ENCODE data around the gene AGAP2.

The AGAP2 gene

DNA sequence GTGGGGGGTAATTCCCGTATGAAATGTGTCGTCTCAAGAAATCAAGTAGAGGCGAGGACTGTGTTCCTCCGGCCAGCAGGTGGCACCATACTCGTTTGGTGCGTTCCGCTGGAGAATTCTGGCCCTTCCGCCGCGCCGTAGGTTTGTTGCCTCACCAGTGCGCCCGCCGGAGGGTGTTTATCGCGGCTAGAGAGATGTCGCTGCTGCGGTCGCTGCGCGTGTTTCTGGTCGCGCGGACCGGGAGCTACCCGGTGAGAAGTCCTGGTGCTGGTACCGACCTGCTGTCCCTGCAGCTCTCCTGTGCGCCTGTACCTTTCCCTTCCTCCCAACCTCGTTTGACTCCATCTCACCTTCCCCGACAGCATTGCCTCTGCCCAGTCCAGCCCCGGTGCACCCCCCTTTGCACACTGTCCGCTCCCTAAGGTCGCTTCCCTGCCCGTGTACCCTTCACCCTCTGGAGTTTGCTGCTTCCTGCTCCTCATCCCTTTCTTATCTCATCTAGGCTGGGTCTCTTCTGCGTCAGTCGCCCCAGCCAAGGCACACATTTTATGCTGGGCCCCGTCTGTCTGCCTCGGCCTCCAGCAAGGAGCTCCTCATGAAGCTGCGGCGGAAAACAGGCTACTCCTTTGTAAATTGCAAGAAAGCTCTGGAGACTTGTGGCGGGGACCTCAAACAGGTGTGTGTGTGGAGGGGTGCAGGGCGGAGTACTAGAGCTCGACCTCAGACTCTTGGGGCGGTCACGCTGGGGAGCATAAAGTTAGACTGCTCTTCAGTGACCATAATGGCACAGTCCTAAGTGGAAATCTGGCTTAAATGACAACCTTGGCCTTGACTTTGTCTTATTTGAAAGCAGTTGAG is 44.3 kb upstream of the AGAP2 start, which contains the start of gene TSFM (continued):
- TF ChIP-seq ZNF596 (tag by site-specific recombination; IDR thresholded peaks at IDR 0.05) = no peak
- TF ChIP-seq, protein P1, sequence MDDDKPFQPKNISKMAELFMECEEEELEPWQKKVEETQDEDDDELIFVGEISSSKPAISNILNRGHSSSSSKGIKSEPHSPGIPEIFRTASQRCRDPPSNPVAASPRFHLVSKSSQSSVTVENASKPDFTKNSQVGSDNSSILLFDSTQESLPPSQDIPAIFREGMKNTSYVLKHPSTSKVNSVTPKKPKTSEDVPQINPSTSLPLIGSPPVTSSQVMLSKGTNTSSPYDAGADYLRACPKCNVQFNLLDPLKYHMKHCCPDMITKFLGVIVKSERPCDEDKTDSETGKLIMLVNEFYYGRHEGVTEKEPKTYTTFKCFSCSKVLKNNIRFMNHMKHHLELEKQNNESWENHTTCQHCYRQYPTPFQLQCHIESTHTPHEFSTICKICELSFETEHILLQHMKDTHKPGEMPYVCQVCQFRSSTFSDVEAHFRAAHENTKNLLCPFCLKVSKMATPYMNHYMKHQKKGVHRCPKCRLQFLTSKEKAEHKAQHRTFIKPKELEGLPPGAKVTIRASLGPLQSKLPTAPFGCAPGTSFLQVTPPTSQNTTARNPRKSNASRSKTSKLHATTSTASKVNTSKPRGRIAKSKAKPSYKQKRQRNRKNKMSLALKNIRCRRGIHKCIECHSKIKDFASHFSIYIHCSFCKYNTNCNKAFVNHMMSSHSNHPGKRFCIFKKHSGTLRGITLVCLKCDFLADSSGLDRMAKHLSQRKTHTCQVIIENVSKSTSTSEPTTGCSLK (tag by site-specific recombination; IDR thresholded peaks at IDR 0.05) = no peak
- no peak for TF ChIP-seq MZF1 (tag by site-specific recombination; IDR thresholded peaks at IDR 0.05; ENCODE audit: borderline replicate concordance)
- peak; percentile 97 for TF ChIP-seq ZNF501 (tag by site-specific recombination; IDR thresholded peaks at IDR 0.05)
- TF ChIP-seq KLF10 (tag by site-specific recombination; IDR thresholded peaks at IDR 0.05) = peak; percentile 55; the same call in 1 of the 2 replicates
- TF ChIP-seq ZNF560 (tag by site-specific recombination; IDR thresholded peaks at IDR 0.05; ENCODE audit: borderline replicate concordance) = no peak
- peak; percentile 87 for TF ChIP-seq GLI4 (tag by site-specific recombination; IDR thresholded peaks at IDR 0.05)
- TF ChIP-seq ZNF274 (IDR thresholded peaks at IDR 0.05; ENCODE audit: low read length) = no peak
- TF ChIP-seq ZNF274 (tag by site-specific recombination; IDR thresholded peaks at IDR 0.05; ENCODE audit: borderline replicate concordance) = no peak
- no peak for TF ChIP-seq ZNF707 (tag by site-specific recombination; IDR thresholded peaks at IDR 0.05)
- TF ChIP-seq ZFP69B (tag by site-specific recombination; IDR thresholded peaks at IDR 0.05) = peak; percentile 78
- 0 out of 2 replicates have a peak, but pooled peaks have one; percentile 18 for TF ChIP-seq ZNF157 (tag by site-specific recombination; IDR thresholded peaks at IDR 0.05)
- TF ChIP-seq, protein P2, sequence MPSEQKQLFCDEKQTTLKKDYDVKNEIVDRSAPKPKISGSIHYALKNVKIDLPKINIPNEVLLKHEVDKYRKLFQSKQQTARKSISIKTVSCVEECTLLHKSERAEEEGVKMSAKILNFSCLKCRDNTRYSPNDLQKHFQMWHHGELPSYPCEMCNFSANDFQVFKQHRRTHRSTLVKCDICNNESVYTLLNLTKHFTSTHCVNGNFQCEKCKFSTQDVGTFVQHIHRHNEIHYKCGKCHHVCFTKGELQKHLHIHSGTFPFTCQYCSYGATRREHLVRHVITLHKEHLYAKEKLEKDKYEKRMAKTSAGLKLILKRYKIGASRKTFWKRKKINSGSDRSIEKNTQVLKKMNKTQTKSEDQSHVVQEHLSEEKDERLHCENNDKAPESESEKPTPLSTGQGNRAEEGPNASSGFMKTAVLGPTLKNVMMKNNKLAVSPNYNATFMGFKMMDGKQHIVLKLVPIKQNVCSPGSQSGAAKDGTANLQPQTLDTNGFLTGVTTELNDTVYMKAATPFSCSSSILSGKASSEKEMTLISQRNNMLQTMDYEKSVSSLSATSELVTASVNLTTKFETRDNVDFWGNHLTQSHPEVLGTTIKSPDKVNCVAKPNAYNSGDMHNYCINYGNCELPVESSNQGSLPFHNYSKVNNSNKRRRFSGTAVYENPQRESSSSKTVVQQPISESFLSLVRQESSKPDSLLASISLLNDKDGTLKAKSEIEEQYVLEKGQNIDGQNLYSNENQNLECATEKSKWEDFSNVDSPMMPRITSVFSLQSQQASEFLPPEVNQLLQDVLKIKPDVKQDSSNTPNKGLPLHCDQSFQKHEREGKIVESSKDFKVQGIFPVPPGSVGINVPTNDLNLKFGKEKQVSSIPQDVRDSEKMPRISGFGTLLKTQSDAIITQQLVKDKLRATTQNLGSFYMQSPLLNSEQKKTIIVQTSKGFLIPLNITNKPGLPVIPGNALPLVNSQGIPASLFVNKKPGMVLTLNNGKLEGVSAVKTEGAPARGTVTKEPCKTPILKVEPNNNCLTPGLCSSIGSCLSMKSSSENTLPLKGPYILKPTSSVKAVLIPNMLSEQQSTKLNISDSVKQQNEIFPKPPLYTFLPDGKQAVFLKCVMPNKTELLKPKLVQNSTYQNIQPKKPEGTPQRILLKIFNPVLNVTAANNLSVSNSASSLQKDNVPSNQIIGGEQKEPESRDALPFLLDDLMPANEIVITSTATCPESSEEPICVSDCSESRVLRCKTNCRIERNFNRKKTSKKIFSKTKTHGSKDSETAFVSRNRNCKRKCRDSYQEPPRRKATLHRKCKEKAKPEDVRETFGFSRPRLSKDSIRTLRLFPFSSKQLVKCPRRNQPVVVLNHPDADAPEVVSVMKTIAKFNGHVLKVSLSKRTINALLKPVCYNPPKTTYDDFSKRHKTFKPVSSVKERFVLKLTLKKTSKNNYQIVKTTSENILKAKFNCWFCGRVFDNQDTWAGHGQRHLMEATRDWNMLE (tag by site-specific recombination; conservative IDR thresholded peaks at IDR 0.05; ENCODE audit: low read depth) = peak; percentile 64
- TF ChIP-seq ZNF26 (tag by site-specific recombination; IDR thresholded peaks at IDR 0.05) = no peak
- peak; percentile 67 for TF ChIP-seq GLIS1 (tag by site-specific recombination; IDR thresholded peaks at IDR 0.05)
- TF ChIP-seq YY2 (tag by site-specific recombination; IDR thresholded peaks at IDR 0.05) = peak; percentile 67
- peak; percentile 98 for TF ChIP-seq ZNF660 (tag by site-specific recombination; IDR thresholded peaks at IDR 0.05)
- TF ChIP-seq ZNF19 (tag by site-specific recombination; IDR thresholded peaks at IDR 0.05; ENCODE audit: low read depth) = no peak
- TF ChIP-seq ZNF701 (tag by site-specific recombination; IDR thresholded peaks at IDR 0.05) = no peak
- 0 out of 2 replicates have a peak, but pooled peaks have one; percentile 52 for TF ChIP-seq ZNF624 (tag by site-specific recombination; IDR thresholded peaks at IDR 0.05)
- peak; percentile 30; the same call in 1 of the 2 replicates for TF ChIP-seq SP2 (tag by site-specific recombination; IDR thresholded peaks at IDR 0.05)
- TF ChIP-seq ZNF555 (tag by site-specific recombination; conservative IDR thresholded peaks at IDR 0.05) = no peak
- TF ChIP-seq ZNF138 (tag by site-specific recombination; IDR thresholded peaks at IDR 0.05; ENCODE audit: borderline replicate concordance) = 0 out of 2 replicates have a peak, but pooled peaks have one; percentile 12
- TF ChIP-seq ZSCAN16 (tag by site-specific recombination; IDR thresholded peaks at IDR 0.05) = no peak; the same call in 1 of the 2 replicates
- peak; percentile 83 for TF ChIP-seq ZNF843 (tag by site-specific recombination; IDR thresholded peaks at IDR 0.05)
- no peak for TF ChIP-seq ZNF677 (tag by site-specific recombination; IDR thresholded peaks at IDR 0.05)
- TF ChIP-seq ZNF140 (tag by site-specific recombination; IDR thresholded peaks at IDR 0.05) = no peak
- peak; percentile 73; the same call in 1 of the 2 replicates for TF ChIP-seq ZNF184 (tag by site-specific recombination; IDR thresholded peaks at IDR 0.05)
